ENCODE results near the gene TMEM30A. TPM values are rescaled to one million over a fixed set of nuclear protein-coding genes. Genes with fewer than 3 reads are reported as not detected.

TMEM30A gene
- total RNA-seq, 1 donor from 2014 or later, result 99.4 TPM

- H3K36me3 Mint-ChIP-seq (ENCODE audit: low read depth, unreplicated experiment), result peaks cover 4% of the 10 kb centered on the region
- no peaks in the 10 kb centered on the region for H3K9me3 Mint-ChIP-seq (ENCODE audit: unreplicated experiment)
- peak overlapping the region; percentile 87 for H3K4me3 Mint-ChIP-seq (ENCODE audit: unreplicated experiment)
- DNase-seq (ENCODE audit: low spot score), result peak; percentile 90
- H3K4me1 Mint-ChIP-seq (ENCODE audit: unreplicated experiment), result peaks cover 41% of the 10 kb centered on the region
- no peak overlapping the region for H3K27ac Mint-ChIP-seq (ENCODE audit: unreplicated experiment)
- H3K27me3 Mint-ChIP-seq (ENCODE audit: unreplicated experiment), result peaks cover 29% of the 10 kb centered on the region
- peak; percentile 77 for TF ChIP-seq CTCF (IDR thresholded peaks at IDR 0.05; ENCODE audit: unreplicated experiment)
Observed at GRCh38 chr6:75208298-75209183, 76.1 kb downstream of the TMEM30A start.

GRCh38 chr6:75206576-75207342 is 77.8 kb downstream of the TMEM30A start:
- no peak for TF ChIP-seq CTCF (IDR thresholded peaks at IDR 0.05; ENCODE audit: unreplicated experiment)
- Mint-ChIP-seq H3K27ac (ENCODE audit: unreplicated experiment) (no peak overlapping the region), H3K27me3 (ENCODE audit: unreplicated experiment) (peaks cover 27% of the 10 kb centered on the region), H3K4me3 (ENCODE audit: unreplicated experiment) (peak overlapping the region; percentile 87), H3K36me3 (ENCODE audit: low read depth, unreplicated experiment) (peaks cover 4% of the 10 kb centered on the region), H3K4me1 (ENCODE audit: unreplicated experiment) (peaks cover 50% of the 10 kb centered on the region), H3K9me3 (ENCODE audit: unreplicated experiment) (no peaks in the 10 kb centered on the region)
- DNase-seq (ENCODE audit: low spot score), result peak; percentile 15

- H3K9me3 Mint-ChIP-seq (ENCODE audit: unreplicated experiment), result no peaks in the 10 kb centered on the region
- no peak within 1 kb of the TSS for H3K27ac Mint-ChIP-seq (ENCODE audit: unreplicated experiment)
- H3K4me3 Mint-ChIP-seq (ENCODE audit: unreplicated experiment), result peak within 1 kb of the TSS; percentile 89
- peaks cover 50% of the 10 kb centered on the region for H3K4me1 Mint-ChIP-seq (ENCODE audit: unreplicated experiment)
- H3K27me3 Mint-ChIP-seq (ENCODE audit: unreplicated experiment), result peaks cover 30% of the 10 kb centered on the region
- H3K36me3 Mint-ChIP-seq (ENCODE audit: low read depth, unreplicated experiment), result peaks cover 4% of the 10 kb centered on the region
- no peak for TF ChIP-seq CTCF (IDR thresholded peaks at IDR 0.05; ENCODE audit: unreplicated experiment)
- peak; percentile 66 for DNase-seq (ENCODE audit: low spot score)
Observed at GRCh38 chr6:75205776-75206575, 78.6 kb downstream of the TMEM30A start, which contains the start of gene COL12A1. COL12A1 (minus strand) TSS chr6:75206053; CDS start chr6:75202792, 3,261 bp downstream.

- Mint-ChIP-seq H3K4me1 (ENCODE audit: unreplicated experiment) (peaks cover 50% of the 10 kb centered on the region), H3K27ac (ENCODE audit: unreplicated experiment) (no peak overlapping the region), H3K9me3 (ENCODE audit: unreplicated experiment) (no peaks in the 10 kb centered on the region), H3K27me3 (ENCODE audit: unreplicated experiment) (peaks cover 30% of the 10 kb centered on the region), H3K4me3 (ENCODE audit: unreplicated experiment) (peak overlapping the region; percentile 89), H3K36me3 (ENCODE audit: low read depth, unreplicated experiment) (peaks cover 4% of the 10 kb centered on the region)
- TF ChIP-seq CTCF (IDR thresholded peaks at IDR 0.05; ENCODE audit: unreplicated experiment), result no peak
- DNase-seq (ENCODE audit: low spot score), result peak; percentile 27
Observed at GRCh38 chr6:75204959-75205775, 79.4 kb downstream of the TMEM30A start.
